Upper lobe of left lung (tissue), 6 donors: ENCODE results near the gene CD34. TPM values are rescaled to one million over a fixed set of nuclear protein-coding genes. Genes with fewer than 3 reads are reported as not detected.

Experiments
- ATAC-seq, 2 donors: fragments of 200-7000 bp; cut with Tn5 transposase; one replicate each; pipeline ENCODE4 v1.9.1; 2022; ENCODE audit warnings: mild to moderate bottlenecking in 2 of 2, moderate library complexity in 2 of 2; ENCODE audit not compliant: low FRiP score in 2 of 2
- DNase-seq, 2 donors: peaks; one replicate each; pipeline ENCODE4 v3.0.0-alpha.2; 2019 to 2020
- H3K27ac ChIP-seq, 4 donors: fragments of 200-600 bp; sonication (generic); one replicate each; pipeline ENCODE4 v1.5.1; 2016 to 2019
- H3K27me3 ChIP-seq, 4 donors: fragments of 200-600 bp; sonication (generic); one replicate each; pipeline ENCODE4 v1.5.1; 2017 to 2019
- H3K36me3 ChIP-seq, 4 donors: fragments of 200-600 bp; sonication (generic); one replicate each; pipeline ENCODE4 v1.5.1; 2016 to 2019
- H3K4me1 ChIP-seq, 4 donors: fragments of 200-600 bp; sonication (generic); one replicate each; pipeline ENCODE4 v1.5.1; 2018 to 2019
- H3K4me3 ChIP-seq, 4 donors: fragments of 200-600 bp; sonication (generic); one replicate each; pipeline ENCODE4 v1.5.1; 2017 to 2019; ENCODE audit warnings: mild to moderate bottlenecking in 2 of 4, moderate library complexity in 1 of 4
- H3K9me3 ChIP-seq, 4 donors: fragments of 200-600 bp; sonication (generic); one replicate each; pipeline ENCODE4 v1.5.1; 2018 to 2019
- CTCF ChIP-seq, 6 experiments: fragments of 450-650 bp in 4 of 6; fragments of 200-600 bp in 2 of 6; sonication (generic) in 2 of 6; IDR thresholded peaks; one replicate each; pipeline ENCODE4 v1.5.1; 2016 to 2019; ENCODE audit warnings: antibody characterized with exemption in 6 of 6
- EP300 ChIP-seq, 4 donors: sonication (generic); formaldehyde crosslinking; IDR thresholded peaks; one replicate each; pipeline ENCODE4 v1.5.1; 2017; ENCODE audit warnings: antibody characterized with exemption in 4 of 4, control low read depth in 2 of 4
- POLR2A ChIP-seq, 4 donors: fragments of 450-650 bp; IDR thresholded peaks; one replicate each; pipeline ENCODE4 v1.5.1; 2016 to 2017; ENCODE audit warnings: antibody characterized with exemption in 4 of 4, mild to moderate bottlenecking in 2 of 4
- POLR2AphosphoS5 ChIP-seq, 2 donors: sonication (generic); formaldehyde crosslinking; IDR thresholded peaks; one replicate each; pipeline ENCODE4 v1.5.1; 2017; ENCODE audit warnings: antibody characterized with exemption in 2 of 2
- WGBS, 2 donors: methylation state at CpG; one replicate each; pipeline ENCODE4 v1.1.5; 2017 to 2018; 5-methylcytosine and 5-hydroxymethylcytosine counted together
- total RNA-seq, 6 donors: library from RNA; depleted of rRNA in 4 of 6; stranded (reverse); fragments of >200 nt in 4 of 6; gene quantifications; one replicate each; pipeline versions ENCODE4 v1.1.0 to v1.2.1, GENCODE V29; 2016 to 2021
- donor health status: DM: no; HTN: no; CAD: no; lungs with moderate emphysema.
- donor health status: DM: no; HTN: yes; CAD: no; lungs with severe emphysema.

The CD34 gene
- total RNA-seq, 6 donors from 2014 or later: 8.8 to 78.2 (median 22.4) TPM

GRCh38 chr1:207870306-207871031 lies 40.5 kb downstream of the CD34 start:
- no peaks in the 10 kb centered on the region for H3K9me3 ChIP-seq
- ATAC-seq (no peak), DNase-seq (no peak)
- H3K4me3 ChIP-seq: no peak overlapping the region
- peaks cover 43 to 76% (median 57%) of the 10 kb centered on the region in 4 donors for H3K4me1 ChIP-seq
- peaks cover 0 to 6% (median 0%) of the 10 kb centered on the region in 4 donors for H3K36me3 ChIP-seq
- WGBS, 2 donors: 69 to 84% methylated on average over 4 of the region's 4 CpGs
- TF ChIP-seq EP300 (IDR thresholded peaks at IDR 0.05): no peak
- TF ChIP-seq POLR2A (IDR thresholded peaks at IDR 0.05): no peak
- no peak for TF ChIP-seq CTCF (IDR thresholded peaks at IDR 0.05)
- TF ChIP-seq POLR2AphosphoS5 (IDR thresholded peaks at IDR 0.05): no peak
- H3K27ac ChIP-seq: peak overlapping the region in 2 of 4 donors; percentile 94 to 100
- H3K27me3 ChIP-seq: no peaks in the 10 kb centered on the region

- peak overlapping the region in 3 of 4 donors; percentile 94 to 100 (median 96) for H3K27ac ChIP-seq
- no peak for DNase-seq
- no peaks in the 10 kb centered on the region for H3K27me3 ChIP-seq
- 84 to 92% methylated on average over 6 of the region's 6 CpGs for WGBS, 2 donors
- no peak overlapping the region for H3K4me3 ChIP-seq
- TF ChIP-seq CTCF (IDR thresholded peaks at IDR 0.05): no peak
- no peak for TF ChIP-seq EP300 (IDR thresholded peaks at IDR 0.05)
- no peak for TF ChIP-seq POLR2A (IDR thresholded peaks at IDR 0.05)
- TF ChIP-seq POLR2AphosphoS5 (IDR thresholded peaks at IDR 0.05): no peak
- H3K4me1 ChIP-seq: peaks cover 47 to 83% (median 63%) of the 10 kb centered on the region in 4 donors
- H3K36me3 ChIP-seq: peaks cover 0 to 6% (median 0%) of the 10 kb centered on the region in 4 donors
- ATAC-seq: no peak
- H3K9me3 ChIP-seq: no peaks in the 10 kb centered on the region
Observed at GRCh38 chr1:207869859-207870258, 41.1 kb downstream of the CD34 start.

GRCh38 chr1:207868774-207869721 lies 41.9 kb downstream of the CD34 start:
- Histone ChIP-seq H3K9me3 (no peaks in the 10 kb centered on the region), H3K4me3 (peak overlapping the region; percentile 91 to 98 (median 94)), H3K36me3 (peaks cover 0 to 6% (median under 1%) of the 10 kb centered on the region in 4 donors), H3K4me1 (peaks cover 56 to 88% (median 71%) of the 10 kb centered on the region in 4 donors), H3K27me3 (no peaks in the 10 kb centered on the region), H3K27ac (peak overlapping the region; percentile 94 to 100 (median 95))
- DNase-seq: peak; percentile 85 to 97
- TF ChIP-seq CTCF (IDR thresholded peaks at IDR 0.05) (peak; percentile 95 to 99 (median 98)), POLR2A (IDR thresholded peaks at IDR 0.05) (peak in 3 of 4 donors; percentile 36 to 75 (median 75)), EP300 (IDR thresholded peaks at IDR 0.05) (no peak), POLR2AphosphoS5 (IDR thresholded peaks at IDR 0.05) (peak; percentile 38 to 56)
- 11 to 17% methylated on average over 9 to 26 of the region's 87 CpGs for WGBS, 2 donors
- ATAC-seq: peak; percentile 64 to 87

- peaks cover 54 to 88% (median 71%) of the 10 kb centered on the region in 4 donors for H3K4me1 ChIP-seq
Observed at GRCh38 chr1:207868251-207868773, 42.6 kb downstream of the CD34 start.

More at GRCh38 chr1:207868251-207868773, 42.6 kb downstream of the CD34 start:
- DNase-seq (peak; percentile 68 to 85), ATAC-seq (peak; percentile 38 to 57)
- peak overlapping the region; percentile 91 to 98 (median 94) for H3K4me3 ChIP-seq
- H3K9me3 ChIP-seq: no peaks in the 10 kb centered on the region
- peak overlapping the region; percentile 94 to 100 (median 95) for H3K27ac ChIP-seq
- no peak for TF ChIP-seq POLR2AphosphoS5 (IDR thresholded peaks at IDR 0.05)
- 0% methylated on average over 8 to 22 of the region's 24 CpGs for WGBS, 2 donors
- no peaks in the 10 kb centered on the region for H3K27me3 ChIP-seq
- H3K36me3 ChIP-seq: peaks cover 0 to 9% (median 4%) of the 10 kb centered on the region in 4 donors
